ENCODE results near the gene FCER1G.

FCER1G gene

DNA sequence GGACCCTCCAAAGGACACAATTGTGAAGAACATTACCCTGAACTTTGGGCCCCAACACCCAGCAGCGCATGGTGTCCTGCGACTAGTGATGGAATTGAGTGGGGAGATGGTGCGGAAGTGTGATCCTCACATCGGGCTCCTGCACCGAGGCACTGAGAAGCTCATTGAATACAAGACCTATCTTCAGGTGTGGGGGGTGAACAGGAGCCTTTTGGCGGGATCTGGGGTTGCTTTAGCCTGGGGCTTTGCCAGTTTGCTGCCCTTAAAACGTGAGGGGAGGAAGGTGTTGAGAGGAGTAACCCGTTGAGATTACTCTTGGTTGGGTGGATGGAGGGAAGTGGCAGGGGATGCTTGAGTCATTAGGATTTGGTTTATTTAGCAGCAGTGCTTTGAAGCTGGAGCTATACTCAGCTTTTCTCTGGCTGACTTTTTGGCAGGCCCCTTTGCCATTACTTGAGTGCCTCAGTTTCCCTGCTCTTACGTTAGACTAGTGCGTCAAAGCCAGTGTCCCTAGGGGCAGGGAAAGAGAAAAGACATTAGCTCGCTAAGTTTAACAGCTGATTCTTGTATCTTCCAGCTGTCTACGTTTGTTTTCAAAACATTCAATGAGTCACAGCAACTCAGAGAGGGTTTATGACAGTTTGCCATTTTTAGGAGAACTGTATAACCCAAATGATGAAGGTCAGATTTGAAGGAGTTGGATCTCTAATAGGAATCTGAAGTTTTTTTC, 8.5 kb upstream of the FCER1G start:
- no peak for TF ChIP-seq GATA3 (IDR thresholded peaks at IDR 0.05; ENCODE audit: low read depth, low read length)
- no peak for TF ChIP-seq GATA2 (IDR thresholded peaks at IDR 0.05; ENCODE audit: low read depth, low read length)

DNA sequence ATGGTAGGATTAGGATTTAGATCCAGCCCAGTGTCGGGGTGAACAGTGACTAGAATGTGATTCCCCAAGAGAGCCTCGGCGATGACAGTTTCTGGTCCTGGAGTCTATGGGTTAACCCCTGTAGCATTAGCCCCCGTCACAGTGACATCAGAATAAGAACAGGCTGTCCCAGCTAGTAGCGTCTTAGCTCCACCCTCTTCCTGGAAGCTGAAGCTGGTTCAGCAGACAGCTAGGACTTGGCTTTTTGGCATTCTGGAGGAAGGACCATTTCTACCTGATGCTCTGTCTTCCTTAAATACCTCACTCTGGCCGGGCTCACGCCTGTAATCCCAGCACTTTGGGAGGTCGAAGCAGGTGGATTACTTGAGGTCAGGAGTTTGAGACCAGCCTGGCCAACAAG, 7.9 kb upstream of the FCER1G start:
- no peak for TF ChIP-seq GATA3 (IDR thresholded peaks at IDR 0.05; ENCODE audit: low read depth, low read length)

DNA sequence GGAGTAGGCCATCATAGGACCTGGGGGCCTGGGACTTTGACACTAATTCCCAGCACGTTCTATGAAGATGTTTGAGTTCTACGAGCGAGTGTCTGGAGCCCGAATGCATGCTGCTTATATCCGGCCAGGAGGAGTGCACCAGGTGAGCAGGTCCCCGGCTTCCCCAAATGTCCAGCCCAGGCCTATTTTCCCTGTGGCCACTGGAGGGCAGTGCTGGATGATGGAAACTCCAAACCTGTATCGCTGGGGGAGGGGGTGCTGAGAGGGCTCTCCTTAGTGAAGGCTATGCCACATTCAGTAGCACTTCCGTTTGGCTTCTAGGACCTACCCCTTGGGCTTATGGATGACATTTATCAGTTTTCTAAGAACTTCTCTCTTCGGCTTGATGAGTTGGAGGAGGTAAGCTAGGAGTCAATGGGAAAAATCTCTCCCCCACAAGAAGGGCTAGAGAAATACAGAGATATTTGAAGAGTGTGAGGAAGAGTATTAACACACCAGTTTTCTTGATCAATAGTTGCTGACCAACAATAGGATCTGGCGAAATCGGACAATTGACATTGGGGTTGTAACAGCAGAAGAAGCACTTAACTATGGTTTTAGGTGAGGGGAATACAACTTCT, 5.2 kb upstream of the FCER1G start:
- TF ChIP-seq GATA2 (IDR thresholded peaks at IDR 0.05; ENCODE audit: low read depth, low read length) (no peak), GATA3 (IDR thresholded peaks at IDR 0.05; ENCODE audit: low read depth, low read length) (no peak)

DNA sequence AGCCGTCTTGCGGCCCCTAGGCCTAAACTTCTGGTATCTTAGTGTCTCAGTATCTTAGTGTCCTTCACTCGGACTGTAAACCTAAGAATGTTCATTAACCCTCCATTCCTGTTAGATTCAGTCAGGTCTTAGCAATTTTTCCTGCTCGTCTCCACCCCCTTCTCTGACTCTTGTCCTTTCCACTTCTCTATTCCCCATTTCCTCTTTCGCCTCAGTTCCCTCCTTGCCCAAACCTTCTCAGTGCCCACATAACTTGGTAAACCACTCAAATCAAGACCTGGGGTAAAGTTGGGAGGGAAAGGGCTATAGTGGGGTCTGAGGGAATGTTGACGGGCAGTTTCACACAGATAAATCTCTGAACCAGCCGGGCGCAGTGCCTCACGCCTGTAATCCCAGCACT, 726 bp upstream of the FCER1G start:
- TF ChIP-seq GATA3 (IDR thresholded peaks at IDR 0.05; ENCODE audit: low read depth, low read length): no peak
- no peak for TF ChIP-seq GATA2 (IDR thresholded peaks at IDR 0.05; ENCODE audit: low read depth, low read length)

DNA sequence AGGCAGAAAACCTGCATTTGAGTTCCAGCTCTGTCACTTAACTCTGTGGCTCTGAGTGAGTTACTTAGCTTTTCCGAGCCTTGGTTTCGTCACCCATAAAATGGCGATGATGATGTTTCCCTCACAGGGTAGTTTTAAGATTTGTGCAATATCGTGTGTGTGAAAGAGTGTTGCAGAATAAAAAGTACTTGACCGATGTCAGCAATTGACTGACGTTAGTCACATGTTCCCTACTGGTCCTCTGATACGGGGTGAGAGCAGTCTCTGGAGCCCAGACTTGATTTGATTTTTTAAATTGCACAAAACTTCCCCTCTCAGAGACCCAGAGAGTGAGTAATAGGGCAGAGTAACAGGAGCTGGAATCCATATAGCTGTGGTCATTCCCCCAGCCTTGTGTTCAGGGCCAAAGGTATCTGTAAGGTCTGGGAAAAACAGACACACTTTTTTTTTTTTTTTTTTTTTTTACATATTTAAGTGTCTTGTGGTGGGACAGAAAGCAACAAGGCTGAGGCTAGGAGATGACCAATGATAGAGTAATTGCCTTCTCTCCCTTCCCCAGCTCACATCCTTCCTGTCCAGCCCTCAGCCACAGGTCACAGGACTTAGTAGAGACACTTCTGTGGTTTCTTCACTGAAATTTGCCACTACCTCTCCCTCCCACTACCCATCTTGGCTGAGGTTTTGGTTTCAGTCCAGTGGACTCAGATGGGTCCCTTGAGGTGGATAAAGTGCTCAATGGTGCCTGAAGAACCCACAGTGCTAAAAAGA, 2.0 kb downstream of the FCER1G start:
- TF ChIP-seq GATA3 (IDR thresholded peaks at IDR 0.05; ENCODE audit: low read depth, low read length) (no peak), GATA2 (IDR thresholded peaks at IDR 0.05; ENCODE audit: low read depth, low read length) (no peak)

DNA sequence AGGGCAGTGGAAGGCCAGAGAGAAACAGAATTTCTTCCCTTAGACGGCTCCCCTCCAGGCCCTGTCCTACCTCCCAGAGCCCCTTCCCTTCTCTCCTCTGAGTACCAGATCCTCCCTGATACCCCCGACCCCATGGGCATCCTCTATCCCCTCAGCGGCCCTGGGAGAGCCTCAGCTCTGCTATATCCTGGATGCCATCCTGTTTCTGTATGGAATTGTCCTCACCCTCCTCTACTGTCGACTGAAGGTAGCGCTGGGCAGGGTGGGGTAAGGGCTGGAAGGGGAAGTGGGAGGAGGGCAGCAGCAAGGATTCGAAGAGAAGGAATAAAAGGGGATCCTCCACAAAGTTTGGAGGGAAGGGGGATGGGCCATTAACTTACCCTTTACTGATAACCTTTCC, 2.7 kb downstream of the FCER1G start:
- no peak for TF ChIP-seq GATA2 (IDR thresholded peaks at IDR 0.05; ENCODE audit: low read depth, low read length)
- TF ChIP-seq GATA3 (IDR thresholded peaks at IDR 0.05; ENCODE audit: low read depth, low read length): no peak

DNA sequence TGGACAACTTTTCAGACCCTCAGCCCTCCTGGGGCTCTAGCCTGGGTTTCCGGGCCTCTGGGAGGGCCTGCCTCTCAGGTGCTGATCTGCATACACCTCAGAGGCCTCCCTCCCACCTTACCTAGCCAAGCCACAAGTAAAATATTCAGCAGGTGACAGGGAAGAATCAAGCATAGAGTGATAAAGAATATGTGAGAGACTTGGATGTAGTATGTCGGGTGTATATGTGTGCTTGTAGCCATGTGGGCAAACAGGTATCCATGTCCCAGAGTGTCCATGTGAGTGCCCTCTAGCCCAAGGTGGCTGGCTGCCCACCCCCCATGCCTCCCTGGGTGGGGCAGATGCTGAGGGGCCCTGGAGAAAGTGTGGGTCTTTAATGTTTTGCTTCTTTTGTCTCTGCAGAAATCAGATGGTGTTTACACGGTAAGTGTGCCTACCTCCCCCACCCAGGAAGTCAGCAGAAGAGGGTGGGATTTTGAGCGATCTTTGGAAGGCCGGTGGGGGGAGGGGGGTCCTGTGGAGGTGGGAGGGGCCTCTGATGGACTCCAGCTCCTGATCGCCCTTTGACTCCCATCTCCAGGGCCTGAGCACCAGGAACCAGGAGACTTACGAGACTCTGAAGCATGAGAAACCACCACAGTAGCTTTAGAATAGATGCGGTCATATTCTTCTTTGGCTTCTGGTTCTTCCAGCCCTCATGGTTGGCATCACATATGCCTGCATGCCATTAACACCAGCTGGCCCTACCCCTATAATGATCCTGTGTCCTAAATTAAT, 3.4 kb downstream of the FCER1G start:
- TF ChIP-seq GATA3 (IDR thresholded peaks at IDR 0.05; ENCODE audit: low read depth, low read length): no peak
- TF ChIP-seq GATA2 (IDR thresholded peaks at IDR 0.05; ENCODE audit: low read depth, low read length): no peak

DNA sequence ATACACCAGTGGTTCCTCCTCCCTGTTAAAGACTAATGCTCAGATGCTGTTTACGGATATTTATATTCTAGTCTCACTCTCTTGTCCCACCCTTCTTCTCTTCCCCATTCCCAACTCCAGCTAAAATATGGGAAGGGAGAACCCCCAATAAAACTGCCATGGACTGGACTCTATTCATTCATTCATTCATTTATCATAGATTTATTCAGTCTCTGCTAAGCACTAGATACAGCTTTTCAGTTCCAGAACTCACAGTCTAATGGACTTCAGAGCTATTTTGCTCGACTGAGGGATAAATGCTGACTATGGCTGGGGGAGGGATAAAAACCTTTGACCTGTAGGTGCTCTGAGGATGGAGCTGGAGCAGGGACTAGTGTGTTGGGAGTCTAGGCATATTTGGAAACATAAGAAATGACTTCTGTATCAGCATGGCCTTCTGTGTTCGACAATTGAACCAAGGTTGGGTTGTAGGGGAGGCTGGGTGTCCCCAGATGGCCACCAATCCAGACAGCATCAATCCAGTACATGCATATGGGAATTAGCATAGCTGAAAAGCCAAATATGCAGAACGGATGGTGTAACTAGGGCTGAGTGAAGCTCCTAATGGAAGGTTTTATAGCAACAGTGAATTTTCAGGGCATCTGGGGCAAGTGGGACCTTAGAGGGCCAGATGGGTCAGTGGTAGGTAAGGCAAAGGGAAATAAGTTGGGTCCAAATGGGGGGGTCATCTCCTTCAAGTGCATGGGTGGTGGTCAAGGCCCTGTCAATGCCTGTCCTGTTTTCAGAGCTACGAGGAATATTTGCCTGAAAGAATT, 4.2 kb downstream of the FCER1G start:
- TF ChIP-seq GATA2 (IDR thresholded peaks at IDR 0.05; ENCODE audit: low read depth, low read length) (no peak), GATA3 (IDR thresholded peaks at IDR 0.05; ENCODE audit: low read depth, low read length) (no peak)

DNA sequence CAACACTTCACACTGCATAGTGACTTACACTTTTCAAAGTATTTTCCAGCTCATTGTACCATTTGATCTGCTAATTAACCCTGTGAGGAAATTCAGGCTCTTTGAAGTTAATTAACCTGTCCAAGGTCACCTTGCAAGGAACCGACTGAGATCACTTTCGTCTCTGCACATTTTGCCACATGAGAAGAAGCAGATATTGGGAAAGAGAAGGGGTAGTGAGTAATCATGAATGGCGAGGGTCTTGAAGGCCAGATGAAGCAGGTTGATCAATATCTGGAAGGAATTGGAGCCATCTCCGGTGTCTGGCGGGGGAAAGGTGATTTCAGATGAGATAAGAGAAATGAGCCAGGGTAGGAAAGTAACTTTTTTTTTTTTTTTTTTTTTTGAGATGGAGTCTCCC, 4.9 kb downstream of the FCER1G start:
- no peak for TF ChIP-seq GATA2 (IDR thresholded peaks at IDR 0.05; ENCODE audit: low read depth, low read length)
- TF ChIP-seq GATA3 (IDR thresholded peaks at IDR 0.05; ENCODE audit: low read depth, low read length): no peak

DNA sequence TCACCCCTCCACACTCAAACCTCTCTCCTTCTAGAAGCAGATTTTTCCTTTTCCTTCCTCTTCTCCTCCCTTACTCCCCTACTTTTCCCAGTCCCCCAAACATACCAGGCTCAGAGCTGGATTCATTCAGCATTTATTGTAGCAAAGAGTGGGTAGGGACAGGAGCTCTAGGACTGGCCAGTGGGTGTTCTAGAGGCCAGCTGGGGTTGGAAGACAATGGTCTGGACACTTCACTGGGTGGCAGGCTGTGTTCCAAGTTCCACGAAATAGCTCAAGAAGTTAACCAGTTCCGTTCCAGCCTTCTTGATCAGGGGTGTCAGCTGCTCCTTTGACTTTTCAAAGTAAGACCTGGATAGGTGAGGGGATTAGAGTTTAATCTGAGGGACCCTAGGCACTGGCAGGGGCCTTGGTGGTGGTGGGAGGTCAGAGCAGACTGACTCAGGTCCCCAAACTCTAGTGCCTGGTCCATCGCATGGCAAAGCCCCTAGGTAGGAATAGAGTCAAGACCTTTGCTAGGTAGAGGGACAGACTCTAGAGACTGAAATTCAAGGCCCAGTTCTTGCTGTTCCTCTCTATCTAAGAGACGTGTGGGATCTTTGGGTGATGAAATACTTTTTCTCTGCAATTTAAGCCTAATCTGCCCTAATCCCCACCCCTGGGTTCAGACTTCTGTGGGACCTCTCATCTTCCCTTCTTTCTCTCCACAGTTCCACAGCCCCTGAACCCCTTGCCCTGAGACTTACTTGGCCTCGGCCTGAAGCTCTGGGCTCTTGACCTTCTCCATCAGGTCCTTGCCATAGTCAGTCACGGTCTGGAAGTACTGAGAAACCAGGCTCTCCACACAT, 7.3 kb downstream of the FCER1G start:
- TF ChIP-seq GATA2 (IDR thresholded peaks at IDR 0.05; ENCODE audit: low read depth, low read length) (no peak), GATA3 (IDR thresholded peaks at IDR 0.05; ENCODE audit: low read depth, low read length) (no peak)

DNA sequence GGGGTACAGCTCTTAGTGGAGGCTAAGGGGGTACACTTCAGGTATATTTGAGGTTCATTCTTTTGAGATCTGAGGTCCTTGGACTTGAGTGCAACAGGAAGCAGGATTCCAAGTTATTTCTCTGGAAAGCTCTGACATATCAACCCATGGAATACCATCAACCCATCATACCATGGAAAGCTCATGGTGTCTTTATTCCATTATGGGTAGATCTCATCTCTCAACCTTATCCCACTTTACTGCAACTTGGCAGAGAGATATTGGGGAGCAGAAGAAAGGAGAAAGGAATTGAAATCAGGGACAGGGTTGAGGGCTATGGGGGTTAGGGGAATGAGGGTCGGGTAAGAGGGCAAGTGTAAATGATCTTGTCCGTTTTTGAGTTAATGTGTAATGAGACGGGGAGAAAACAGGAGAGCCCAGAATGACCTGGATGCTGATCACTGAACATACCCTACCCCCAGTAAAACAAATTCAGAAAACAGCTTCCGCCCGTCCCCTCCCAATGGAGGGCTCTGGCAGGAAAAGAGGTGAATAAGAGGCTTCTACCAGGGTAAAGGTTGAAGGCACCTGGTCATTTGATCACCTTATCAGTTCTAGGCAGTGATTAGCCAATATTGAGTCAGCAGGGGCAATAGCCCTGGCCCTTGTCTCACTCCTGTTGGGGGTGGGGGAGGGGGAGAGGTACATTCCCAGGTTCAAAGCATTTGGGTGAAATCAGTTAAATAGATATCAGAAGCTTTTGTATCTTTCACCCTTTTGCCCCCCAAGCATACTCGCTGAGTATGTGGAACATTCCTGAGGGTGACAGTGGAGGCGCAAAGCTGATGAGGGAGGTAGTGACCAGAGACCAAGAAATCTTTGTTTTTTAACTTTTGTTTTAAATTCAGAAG, 9.0 kb downstream of the FCER1G start:
- TF ChIP-seq GATA2 (IDR thresholded peaks at IDR 0.05; ENCODE audit: low read depth, low read length): no peak
- no peak for TF ChIP-seq GATA3 (IDR thresholded peaks at IDR 0.05; ENCODE audit: low read depth, low read length)

DNA sequence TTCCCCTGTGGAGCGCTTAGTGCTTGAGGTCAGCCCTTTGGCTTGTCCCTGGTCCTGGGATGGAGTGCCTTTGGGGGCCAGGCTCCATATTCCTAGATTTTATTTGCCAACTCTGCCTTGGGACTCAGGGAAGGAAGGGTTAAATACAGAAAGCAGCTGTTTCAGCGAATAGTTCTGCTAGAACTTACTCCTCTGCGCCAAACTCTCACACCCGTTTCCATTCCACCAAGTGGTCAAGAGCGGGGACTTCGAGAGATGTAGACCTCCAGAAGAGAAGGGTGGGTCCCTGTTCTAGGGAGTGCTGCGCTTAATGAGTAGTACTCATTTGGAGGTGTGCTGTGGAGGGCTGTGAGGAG, 10.1 kb downstream of the FCER1G start:
- no peak for TF ChIP-seq GATA3 (IDR thresholded peaks at IDR 0.05; ENCODE audit: low read depth, low read length)
- TF ChIP-seq GATA2 (IDR thresholded peaks at IDR 0.05; ENCODE audit: low read depth, low read length): no peak
